ENCODE data around the gene DUSP1.
"Not testable (repeated sequence)": the region's sequence is repeated elsewhere in the genome, so short reads cannot be mapped to it uniquely, and the experiment has no call there.

- not testable (repeated sequence) for TF ChIP-seq CTCF, POLR2A (IDR thresholded peaks at IDR 0.05)
Measured at GRCh38 chr5:172783319-172783718, 12.3 kb upstream of the DUSP1 start.
